Measurements from ENCODE around the gene BTN3A1.
"Not testable (repeated sequence)": the region's sequence is repeated elsewhere in the genome, so short reads cannot be mapped to it uniquely, and the experiment has no call there.

BTN3A1 gene

GRCh38 chr6:26362093-26362835, 39.8 kb upstream of the BTN3A1 start:
- H3K4me3 ChIP-seq (ENCODE audit: insufficient read depth, low read depth, low read length), result no peak overlapping the region
- H3K9me3 ChIP-seq (ENCODE audit: control insufficient read depth, low read length), result no peaks in the 10 kb centered on the region
- H3K27ac ChIP-seq (ENCODE audit: insufficient read depth, low read depth, low read length, poor library complexity, severe bottlenecking), result no peak overlapping the region
- WGBS, 2 experiments, result 90 to 92% methylated on average over 9 of the region's 9 CpGs
- no peaks in the 10 kb centered on the region for H3K27me3 ChIP-seq (ENCODE audit: control insufficient read depth, insufficient read depth, low read length, poor library complexity, severe bottlenecking)
- no peaks in the 10 kb centered on the region for H3K4me1 ChIP-seq (ENCODE audit: control insufficient read depth, insufficient read depth, low read length)
- H3K36me3 ChIP-seq (ENCODE audit: control insufficient read depth, insufficient read depth, low read length), result no peaks in the 10 kb centered on the region

GRCh38 chr6:26362836-26363220, 39.2 kb upstream of the BTN3A1 start:
- no peak overlapping the region for H3K4me3 ChIP-seq (ENCODE audit: insufficient read depth, low read depth, low read length)
- no peaks in the 10 kb centered on the region for H3K36me3 ChIP-seq (ENCODE audit: control insufficient read depth, insufficient read depth, low read length)
- H3K4me1 ChIP-seq (ENCODE audit: control insufficient read depth, insufficient read depth, low read length), result no peaks in the 10 kb centered on the region
- no peaks in the 10 kb centered on the region for H3K9me3 ChIP-seq (ENCODE audit: control insufficient read depth, low read length)
- WGBS, 2 experiments, result 100% methylated on average over 1 to 2 of the region's 3 CpGs
- H3K27me3 ChIP-seq (ENCODE audit: control insufficient read depth, insufficient read depth, low read length, poor library complexity, severe bottlenecking), result no peaks in the 10 kb centered on the region
- no peak overlapping the region for H3K27ac ChIP-seq (ENCODE audit: insufficient read depth, low read depth, low read length, poor library complexity, severe bottlenecking)

GRCh38 chr6:26363882-26364701, 38.0 kb upstream of the BTN3A1 start:
- WGBS, 2 experiments, result 91% methylated on average over 4 to 6 of the region's 6 CpGs

GRCh38 chr6:26365633-26365995, 36.5 kb upstream of the BTN3A1 start:
- H3K27me3 ChIP-seq (ENCODE audit: control insufficient read depth, insufficient read depth, low read length, poor library complexity, severe bottlenecking), result no peaks in the 10 kb centered on the region
- no peaks in the 10 kb centered on the region for H3K36me3 ChIP-seq (ENCODE audit: control insufficient read depth, insufficient read depth, low read length)
- WGBS, 2 experiments, result 60% methylated on average over 1 of the region's 1 CpG; no CpG with 5 or more reads in 1 of the 2 experiments
- H3K27ac ChIP-seq (ENCODE audit: insufficient read depth, low read depth, low read length, poor library complexity, severe bottlenecking), result no peak overlapping the region
- H3K4me3 ChIP-seq (ENCODE audit: insufficient read depth, low read depth, low read length), result peak overlapping the region; percentile 56
- no peaks in the 10 kb centered on the region for H3K9me3 ChIP-seq (ENCODE audit: control insufficient read depth, low read length)
- H3K4me1 ChIP-seq (ENCODE audit: control insufficient read depth, insufficient read depth, low read length), result no peaks in the 10 kb centered on the region

More at GRCh38 chr6:26363882-26364701, 38.0 kb upstream of the BTN3A1 start:
- H3K27me3 ChIP-seq (ENCODE audit: control insufficient read depth, insufficient read depth, low read length, poor library complexity, severe bottlenecking), result no peaks in the 10 kb centered on the region
- no peaks in the 10 kb centered on the region for H3K9me3 ChIP-seq (ENCODE audit: control insufficient read depth, low read length)
- no peak overlapping the region for H3K4me3 ChIP-seq (ENCODE audit: insufficient read depth, low read depth, low read length)
- H3K27ac ChIP-seq (ENCODE audit: insufficient read depth, low read depth, low read length, poor library complexity, severe bottlenecking), result no peak overlapping the region
- H3K4me1 ChIP-seq (ENCODE audit: control insufficient read depth, insufficient read depth, low read length), result no peaks in the 10 kb centered on the region
- H3K36me3 ChIP-seq (ENCODE audit: control insufficient read depth, insufficient read depth, low read length), result no peaks in the 10 kb centered on the region

- Histone ChIP-seq H3K4me1 (ENCODE audit: control insufficient read depth, insufficient read depth, low read length) (no peaks in the 10 kb centered on the region), H3K9me3 (ENCODE audit: control insufficient read depth, low read length) (no peaks in the 10 kb centered on the region), H3K27me3 (ENCODE audit: control insufficient read depth, insufficient read depth, low read length, poor library complexity, severe bottlenecking) (no peaks in the 10 kb centered on the region), H3K4me3 (ENCODE audit: insufficient read depth, low read depth, low read length) (no peak overlapping the region), H3K36me3 (ENCODE audit: control insufficient read depth, insufficient read depth, low read length) (no peaks in the 10 kb centered on the region), H3K27ac (ENCODE audit: insufficient read depth, low read depth, low read length, poor library complexity, severe bottlenecking) (no peak overlapping the region)
- WGBS, 2 experiments, result no CpG with 5 or more reads among the region's 1 CpG
Observed at GRCh38 chr6:26366504-26366903, 35.6 kb upstream of the BTN3A1 start.

GRCh38 chr6:26367114-26367513, 35.0 kb upstream of the BTN3A1 start:
- Histone ChIP-seq H3K27ac (ENCODE audit: insufficient read depth, low read depth, low read length, poor library complexity, severe bottlenecking) (no peak overlapping the region), H3K27me3 (ENCODE audit: control insufficient read depth, insufficient read depth, low read length, poor library complexity, severe bottlenecking) (no peaks in the 10 kb centered on the region), H3K4me3 (ENCODE audit: insufficient read depth, low read depth, low read length) (no peak overlapping the region), H3K4me1 (ENCODE audit: control insufficient read depth, insufficient read depth, low read length) (no peaks in the 10 kb centered on the region), H3K36me3 (ENCODE audit: control insufficient read depth, insufficient read depth, low read length) (no peaks in the 10 kb centered on the region), H3K9me3 (ENCODE audit: control insufficient read depth, low read length) (no peaks in the 10 kb centered on the region)
- 94 to 96% methylated on average over 3 of the region's 3 CpGs for WGBS, 2 experiments

GRCh38 chr6:26371813-26372212, 30.3 kb upstream of the BTN3A1 start:
- not testable (repeated sequence) for H3K27me3 ChIP-seq (ENCODE audit: control insufficient read depth, insufficient read depth, low read length, poor library complexity, severe bottlenecking); H3K4me3 ChIP-seq (ENCODE audit: insufficient read depth, low read depth, low read length); H3K9me3 ChIP-seq (ENCODE audit: control insufficient read depth, low read length); H3K36me3 ChIP-seq (ENCODE audit: control insufficient read depth, insufficient read depth, low read length); H3K4me1 ChIP-seq (ENCODE audit: control insufficient read depth, insufficient read depth, low read length); H3K27ac ChIP-seq (ENCODE audit: insufficient read depth, low read depth, low read length, poor library complexity, severe bottlenecking)
- 81 to 87% methylated on average over 3 of the region's 4 CpGs for WGBS, 2 experiments

GRCh38 chr6:26372308-26373144, 29.5 kb upstream of the BTN3A1 start:
- H3K36me3 ChIP-seq (ENCODE audit: control insufficient read depth, insufficient read depth, low read length), result no peaks in the 10 kb centered on the region
- H3K4me1 ChIP-seq (ENCODE audit: control insufficient read depth, insufficient read depth, low read length), result no peaks in the 10 kb centered on the region
- H3K27me3 ChIP-seq (ENCODE audit: control insufficient read depth, insufficient read depth, low read length, poor library complexity, severe bottlenecking), result no peaks in the 10 kb centered on the region
- H3K27ac ChIP-seq (ENCODE audit: insufficient read depth, low read depth, low read length, poor library complexity, severe bottlenecking), result no peak overlapping the region
- 80 to 83% methylated on average over 12 of the region's 12 CpGs for WGBS, 2 experiments
- no peak overlapping the region for H3K4me3 ChIP-seq (ENCODE audit: insufficient read depth, low read depth, low read length)
- H3K9me3 ChIP-seq (ENCODE audit: control insufficient read depth, low read length), result no peaks in the 10 kb centered on the region

GRCh38 chr6:26375270-26375669, 26.8 kb upstream of the BTN3A1 start:
- H3K4me3 ChIP-seq (ENCODE audit: insufficient read depth, low read depth, low read length), result no peak overlapping the region
- no peaks in the 10 kb centered on the region for H3K27me3 ChIP-seq (ENCODE audit: control insufficient read depth, insufficient read depth, low read length, poor library complexity, severe bottlenecking)
- H3K27ac ChIP-seq (ENCODE audit: insufficient read depth, low read depth, low read length, poor library complexity, severe bottlenecking), result no peak overlapping the region
- no peaks in the 10 kb centered on the region for H3K4me1 ChIP-seq (ENCODE audit: control insufficient read depth, insufficient read depth, low read length)
- no peaks in the 10 kb centered on the region for H3K9me3 ChIP-seq (ENCODE audit: control insufficient read depth, low read length)
- H3K36me3 ChIP-seq (ENCODE audit: control insufficient read depth, insufficient read depth, low read length), result no peaks in the 10 kb centered on the region
- 40 to 47% methylated on average over 3 of the region's 3 CpGs for WGBS, 2 experiments

GRCh38 chr6:26377719-26378118, 24.4 kb upstream of the BTN3A1 start:
- Histone ChIP-seq H3K27ac (ENCODE audit: insufficient read depth, low read depth, low read length, poor library complexity, severe bottlenecking) (no peak overlapping the region), H3K4me1 (ENCODE audit: control insufficient read depth, insufficient read depth, low read length) (no peaks in the 10 kb centered on the region), H3K36me3 (ENCODE audit: control insufficient read depth, insufficient read depth, low read length) (no peaks in the 10 kb centered on the region), H3K27me3 (ENCODE audit: control insufficient read depth, insufficient read depth, low read length, poor library complexity, severe bottlenecking) (no peaks in the 10 kb centered on the region), H3K4me3 (ENCODE audit: insufficient read depth, low read depth, low read length) (no peak overlapping the region), H3K9me3 (ENCODE audit: control insufficient read depth, low read length) (no peaks in the 10 kb centered on the region)
- 85 to 87% methylated on average over 3 of the region's 3 CpGs for WGBS, 2 experiments

All from ectodermal cell (in vitro differentiated cells).